Measurements from ENCODE around the gene HOXA11. TPM values are rescaled to one million over a fixed set of nuclear protein-coding genes. Genes with fewer than 3 reads are reported as not detected.

Gene HOXA11
- total RNA-seq, 6 experiments from 2014 or later, result 33.1 to 42.1 (median 39.1) TPM

- no peak for DNase-seq
- peak overlapping the region; percentile 24; the same call in 1 of the 2 replicates for H3K4me3 Mint-ChIP-seq
- peaks cover 13% of the 10 kb centered on the region for H3K4me1 Mint-ChIP-seq (ENCODE audit: low read depth)
- TF ChIP-seq, protein P1, sequence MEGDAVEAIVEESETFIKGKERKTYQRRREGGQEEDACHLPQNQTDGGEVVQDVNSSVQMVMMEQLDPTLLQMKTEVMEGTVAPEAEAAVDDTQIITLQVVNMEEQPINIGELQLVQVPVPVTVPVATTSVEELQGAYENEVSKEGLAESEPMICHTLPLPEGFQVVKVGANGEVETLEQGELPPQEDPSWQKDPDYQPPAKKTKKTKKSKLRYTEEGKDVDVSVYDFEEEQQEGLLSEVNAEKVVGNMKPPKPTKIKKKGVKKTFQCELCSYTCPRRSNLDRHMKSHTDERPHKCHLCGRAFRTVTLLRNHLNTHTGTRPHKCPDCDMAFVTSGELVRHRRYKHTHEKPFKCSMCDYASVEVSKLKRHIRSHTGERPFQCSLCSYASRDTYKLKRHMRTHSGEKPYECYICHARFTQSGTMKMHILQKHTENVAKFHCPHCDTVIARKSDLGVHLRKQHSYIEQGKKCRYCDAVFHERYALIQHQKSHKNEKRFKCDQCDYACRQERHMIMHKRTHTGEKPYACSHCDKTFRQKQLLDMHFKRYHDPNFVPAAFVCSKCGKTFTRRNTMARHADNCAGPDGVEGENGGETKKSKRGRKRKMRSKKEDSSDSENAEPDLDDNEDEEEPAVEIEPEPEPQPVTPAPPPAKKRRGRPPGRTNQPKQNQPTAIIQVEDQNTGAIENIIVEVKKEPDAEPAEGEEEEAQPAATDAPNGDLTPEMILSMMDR (IDR thresholded peaks at IDR 0.05), result no peak
- H3K27ac Mint-ChIP-seq, result no peak overlapping the region
- no peaks in the 10 kb centered on the region for H3K36me3 Mint-ChIP-seq (ENCODE audit: low read depth)
- H3K9me3 Mint-ChIP-seq, result no peaks in the 10 kb centered on the region
- H3K27me3 Mint-ChIP-seq (ENCODE audit: insufficient read depth), result peaks cover 5% of the 10 kb centered on the region
Measured at GRCh38 chr7:27204851-27205322, 19.9 kb upstream of the HOXA11 start.

GRCh38 chr7:27203964-27204594 lies 19.0 kb upstream of the HOXA11 start:
- peaks cover 13% of the 10 kb centered on the region for H3K4me1 Mint-ChIP-seq (ENCODE audit: low read depth)
- no peaks in the 10 kb centered on the region for H3K36me3 Mint-ChIP-seq (ENCODE audit: low read depth)
- no peak for DNase-seq
- TF ChIP-seq, protein P1 (IDR thresholded peaks at IDR 0.05), result no peak
- H3K27me3 Mint-ChIP-seq (ENCODE audit: insufficient read depth), result peaks cover 6% of the 10 kb centered on the region
- H3K27ac Mint-ChIP-seq, result no peak overlapping the region
- H3K4me3 Mint-ChIP-seq, result no peak overlapping the region
- H3K9me3 Mint-ChIP-seq, result no peaks in the 10 kb centered on the region

DNA sequence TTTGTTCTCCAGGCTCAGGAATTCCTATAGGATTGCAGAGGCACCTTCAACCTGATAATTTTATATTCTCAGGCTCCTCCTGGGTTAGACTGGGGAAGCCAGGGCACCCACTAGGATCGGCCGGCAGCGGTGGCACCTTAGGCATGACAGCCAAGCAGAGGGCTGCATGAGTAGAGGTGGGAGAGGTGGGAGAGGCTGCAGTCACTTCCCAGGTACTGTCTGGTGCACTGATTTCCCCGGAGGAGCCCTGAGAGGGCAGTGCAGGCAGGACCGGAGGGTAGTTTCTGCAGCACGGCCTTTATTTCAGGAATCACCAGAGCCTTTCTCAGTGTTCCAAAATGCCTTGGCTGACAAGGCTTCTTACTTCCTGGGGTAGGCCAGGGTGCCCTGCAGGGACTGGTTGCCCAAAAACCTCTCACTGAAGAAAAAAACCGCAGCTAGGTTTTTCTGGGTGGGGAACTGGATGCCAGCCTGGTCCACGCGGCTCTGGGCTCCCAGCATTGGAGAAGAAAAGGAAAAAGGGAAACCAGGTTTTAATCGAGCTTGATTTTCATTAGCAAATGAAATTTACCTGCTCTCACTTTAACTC lies 18.4 kb upstream of the HOXA11 start:
- no peak overlapping the region for H3K27ac Mint-ChIP-seq
- H3K27me3 Mint-ChIP-seq (ENCODE audit: insufficient read depth), result peaks cover 6% of the 10 kb centered on the region
- H3K4me1 Mint-ChIP-seq (ENCODE audit: low read depth), result peaks cover 13% of the 10 kb centered on the region
- H3K9me3 Mint-ChIP-seq, result no peaks in the 10 kb centered on the region
- TF ChIP-seq, protein P1 (IDR thresholded peaks at IDR 0.05), result no peak
- no peak overlapping the region for H3K4me3 Mint-ChIP-seq
- peaks cover 4% of the 10 kb centered on the region; the same call in 1 of the 2 replicates for H3K36me3 Mint-ChIP-seq (ENCODE audit: low read depth)
- DNase-seq, result no peak

DNA sequence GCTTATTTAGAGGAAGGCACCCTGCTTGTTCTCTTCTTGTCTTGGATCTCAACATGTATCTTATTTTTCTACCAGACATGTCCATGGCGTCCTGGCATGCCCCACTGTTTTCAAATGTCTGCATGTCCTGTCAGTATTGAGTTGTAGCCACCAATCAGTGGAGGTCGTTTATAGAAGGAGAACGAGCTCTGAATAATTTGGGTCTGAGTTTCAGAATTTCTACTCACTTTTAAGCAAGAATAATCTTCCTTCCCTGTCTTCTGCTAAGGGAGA lies 17.8 kb upstream of the HOXA11 start:
- Mint-ChIP-seq H3K9me3 (no peaks in the 10 kb centered on the region), H3K27ac (no peak overlapping the region), H3K4me3 (no peak overlapping the region), H3K36me3 (ENCODE audit: low read depth) (peaks cover 10% of the 10 kb centered on the region), H3K4me1 (ENCODE audit: low read depth) (peaks cover 13% of the 10 kb centered on the region), H3K27me3 (ENCODE audit: insufficient read depth) (peaks cover 6% of the 10 kb centered on the region)
- TF ChIP-seq, protein P1 (IDR thresholded peaks at IDR 0.05), result no peak
- no peak for DNase-seq

GRCh38 chr7:27202018-27202861 lies 17.2 kb upstream of the HOXA11 start:
- Mint-ChIP-seq H3K27ac (no peak overlapping the region), H3K9me3 (no peaks in the 10 kb centered on the region), H3K27me3 (ENCODE audit: insufficient read depth) (peaks cover 6% of the 10 kb centered on the region), H3K4me1 (ENCODE audit: low read depth) (peaks cover 13% of the 10 kb centered on the region), H3K4me3 (no peak overlapping the region), H3K36me3 (ENCODE audit: low read depth) (peaks cover 16% of the 10 kb centered on the region)
- no peak for DNase-seq
- TF ChIP-seq, protein P1 (IDR thresholded peaks at IDR 0.05), result no peak

Measured in HFFc6 (cell line).